Measurements from ENCODE around the gene AKR1C2. TPM values are rescaled to one million over a fixed set of nuclear protein-coding genes. Genes with fewer than 3 reads are reported as not detected.
"Not testable (repeated sequence)": the region's sequence is repeated elsewhere in the genome, so short reads cannot be mapped to it uniquely, and the experiment has no call there.

Gene AKR1C2
- total RNA-seq, 6 experiments from 2014 or later, result 0.52 to 1.5 (median 1.1) TPM

DNA sequence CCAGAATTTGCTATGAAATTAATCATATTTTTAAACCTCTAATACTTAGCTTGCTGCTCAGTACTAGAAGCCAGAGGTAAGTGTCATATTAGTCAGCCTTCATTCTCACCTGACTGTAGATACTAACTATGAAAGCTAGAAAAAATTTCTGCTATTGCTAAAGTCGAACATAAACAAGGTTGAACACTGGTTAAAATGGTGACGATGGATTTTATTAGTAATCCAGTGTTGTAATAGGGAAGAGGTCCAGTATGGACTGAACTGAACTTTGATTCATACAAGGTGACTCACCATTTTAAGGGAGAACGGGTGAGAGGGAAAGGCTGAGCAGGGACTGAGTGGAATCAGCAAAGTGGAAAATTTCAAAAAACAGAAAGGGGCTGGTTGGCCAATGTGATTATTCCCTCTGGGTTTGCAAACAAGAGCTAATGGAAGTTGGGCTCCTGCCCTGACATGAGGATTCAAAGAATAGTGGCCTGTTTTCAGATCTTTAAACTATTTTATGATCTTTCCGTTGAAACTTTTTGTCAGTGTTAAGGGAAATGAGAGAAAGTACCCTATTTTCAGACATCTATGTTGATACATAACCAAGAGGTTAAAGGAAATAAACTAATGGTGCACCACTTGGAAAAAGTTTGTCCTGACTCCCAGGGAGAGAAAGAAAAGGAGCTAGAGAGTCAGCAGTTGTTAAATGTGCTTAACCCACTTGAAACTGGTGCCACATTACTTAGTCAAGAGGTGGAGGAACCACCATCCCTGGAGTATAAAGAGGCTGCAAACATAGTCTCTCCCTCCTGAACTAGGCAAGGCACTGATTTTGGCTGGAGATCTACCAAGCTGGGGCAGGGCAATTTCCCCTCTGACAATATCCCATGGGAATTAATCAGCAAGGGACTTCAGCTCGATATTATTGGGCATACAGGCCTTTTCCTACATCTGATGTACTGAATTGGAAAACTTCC is 55.7 kb downstream of the AKR1C2 start:
- H3K4me1 Mint-ChIP-seq (ENCODE audit: low read depth), result peaks cover 45% of the 10 kb centered on the region
- peak overlapping the region; percentile 42 for H3K4me3 Mint-ChIP-seq
- no peaks in the 10 kb centered on the region for H3K9me3 Mint-ChIP-seq
- peak overlapping the region; percentile 79 for H3K27ac Mint-ChIP-seq
- no peaks in the 10 kb centered on the region for H3K36me3 Mint-ChIP-seq (ENCODE audit: low read depth)
- no peaks in the 10 kb centered on the region; the same call in none of the 2 replicates for H3K27me3 Mint-ChIP-seq (ENCODE audit: insufficient read depth)
- TF ChIP-seq, protein P1, sequence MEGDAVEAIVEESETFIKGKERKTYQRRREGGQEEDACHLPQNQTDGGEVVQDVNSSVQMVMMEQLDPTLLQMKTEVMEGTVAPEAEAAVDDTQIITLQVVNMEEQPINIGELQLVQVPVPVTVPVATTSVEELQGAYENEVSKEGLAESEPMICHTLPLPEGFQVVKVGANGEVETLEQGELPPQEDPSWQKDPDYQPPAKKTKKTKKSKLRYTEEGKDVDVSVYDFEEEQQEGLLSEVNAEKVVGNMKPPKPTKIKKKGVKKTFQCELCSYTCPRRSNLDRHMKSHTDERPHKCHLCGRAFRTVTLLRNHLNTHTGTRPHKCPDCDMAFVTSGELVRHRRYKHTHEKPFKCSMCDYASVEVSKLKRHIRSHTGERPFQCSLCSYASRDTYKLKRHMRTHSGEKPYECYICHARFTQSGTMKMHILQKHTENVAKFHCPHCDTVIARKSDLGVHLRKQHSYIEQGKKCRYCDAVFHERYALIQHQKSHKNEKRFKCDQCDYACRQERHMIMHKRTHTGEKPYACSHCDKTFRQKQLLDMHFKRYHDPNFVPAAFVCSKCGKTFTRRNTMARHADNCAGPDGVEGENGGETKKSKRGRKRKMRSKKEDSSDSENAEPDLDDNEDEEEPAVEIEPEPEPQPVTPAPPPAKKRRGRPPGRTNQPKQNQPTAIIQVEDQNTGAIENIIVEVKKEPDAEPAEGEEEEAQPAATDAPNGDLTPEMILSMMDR (IDR thresholded peaks at IDR 0.05), result no peak
- DNase-seq, result peak; percentile 90

DNA sequence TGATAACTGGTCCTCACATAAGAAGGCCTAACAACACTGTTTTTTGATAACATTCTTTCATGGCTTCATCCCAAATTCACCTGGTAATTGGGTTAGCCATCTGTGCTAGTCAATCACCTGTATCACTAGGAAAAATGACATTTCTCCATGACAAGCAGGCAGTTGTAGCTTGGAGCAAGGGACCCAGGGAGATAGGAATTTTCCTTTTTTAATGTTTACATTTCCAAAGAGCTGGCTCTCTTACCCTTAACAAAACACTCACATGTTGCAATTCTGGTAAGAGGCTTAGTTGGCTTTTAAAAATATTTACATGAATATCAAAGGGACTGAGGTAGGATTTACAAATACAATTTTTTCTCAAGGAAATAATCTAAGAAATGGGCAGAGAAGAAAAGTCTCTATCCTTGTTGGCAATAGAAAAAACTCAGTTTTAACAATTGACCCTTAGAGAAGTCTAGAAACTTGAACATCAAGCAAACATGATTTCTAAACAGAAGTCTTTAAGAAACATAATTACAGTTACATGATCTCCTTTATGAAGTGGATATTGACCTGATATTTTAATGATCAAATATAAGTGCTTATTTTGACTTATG is 56.5 kb downstream of the AKR1C2 start:
- peak overlapping the region; percentile 42; the same call in 1 of the 2 replicates for H3K4me3 Mint-ChIP-seq

GRCh38 chr10:4945766-4946717 is 57.6 kb downstream of the AKR1C2 start:
- peaks cover 63% of the 10 kb centered on the region for H3K4me1 Mint-ChIP-seq (ENCODE audit: low read depth)

More for the DNA sequence above, 56.5 kb downstream of the AKR1C2 start:
- TF ChIP-seq, protein P1 (IDR thresholded peaks at IDR 0.05), result no peak
- H3K27me3 Mint-ChIP-seq (ENCODE audit: insufficient read depth), result no peaks in the 10 kb centered on the region; the same call in none of the 2 replicates
- peak; percentile 5 for DNase-seq
- H3K9me3 Mint-ChIP-seq, result no peaks in the 10 kb centered on the region
- peak overlapping the region; percentile 79 for H3K27ac Mint-ChIP-seq
- no peaks in the 10 kb centered on the region for H3K36me3 Mint-ChIP-seq (ENCODE audit: low read depth)
- H3K4me1 Mint-ChIP-seq (ENCODE audit: low read depth), result peaks cover 53% of the 10 kb centered on the region

DNA sequence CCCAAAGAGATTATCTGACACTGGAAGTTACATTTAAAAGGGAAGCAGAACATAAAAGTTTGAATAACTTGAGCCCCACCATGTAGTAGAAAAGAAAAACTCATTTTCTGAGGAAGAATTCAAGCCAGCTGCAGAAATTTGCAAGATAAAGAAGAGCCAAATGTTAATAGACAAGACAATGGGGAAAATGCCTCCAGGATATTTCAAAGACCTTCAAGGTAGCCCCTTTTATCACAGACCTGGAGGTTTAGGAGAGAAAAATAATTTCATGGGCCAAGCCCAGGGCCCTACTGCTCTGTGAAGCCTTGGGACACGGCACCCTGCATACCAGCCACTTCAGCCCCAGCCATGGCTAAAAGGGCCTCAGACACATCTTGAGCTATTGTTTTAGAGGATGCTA is 58.8 kb downstream of the AKR1C2 start:
- no peaks in the 10 kb centered on the region for H3K36me3 Mint-ChIP-seq (ENCODE audit: low read depth)
- no peak overlapping the region for H3K4me3 Mint-ChIP-seq
- no peak for DNase-seq
- H3K27me3 Mint-ChIP-seq (ENCODE audit: insufficient read depth), result no peaks in the 10 kb centered on the region; the same call in 1 of the 2 replicates
- TF ChIP-seq, protein P1 (IDR thresholded peaks at IDR 0.05), result no peak
- H3K9me3 Mint-ChIP-seq, result no peaks in the 10 kb centered on the region
- peaks cover 69% of the 10 kb centered on the region for H3K4me1 Mint-ChIP-seq (ENCODE audit: low read depth)
- no peak overlapping the region for H3K27ac Mint-ChIP-seq

More at GRCh38 chr10:4945766-4946717, 57.6 kb downstream of the AKR1C2 start:
- DNase-seq, result no peak
- no peaks in the 10 kb centered on the region for H3K9me3 Mint-ChIP-seq
- TF ChIP-seq, protein P1 (IDR thresholded peaks at IDR 0.05), result no peak
- no peak overlapping the region for H3K4me3 Mint-ChIP-seq
- no peaks in the 10 kb centered on the region; the same call in none of the 2 replicates for H3K27me3 Mint-ChIP-seq (ENCODE audit: insufficient read depth)
- H3K36me3 Mint-ChIP-seq (ENCODE audit: low read depth), result no peaks in the 10 kb centered on the region
- no peak overlapping the region for H3K27ac Mint-ChIP-seq

DNA sequence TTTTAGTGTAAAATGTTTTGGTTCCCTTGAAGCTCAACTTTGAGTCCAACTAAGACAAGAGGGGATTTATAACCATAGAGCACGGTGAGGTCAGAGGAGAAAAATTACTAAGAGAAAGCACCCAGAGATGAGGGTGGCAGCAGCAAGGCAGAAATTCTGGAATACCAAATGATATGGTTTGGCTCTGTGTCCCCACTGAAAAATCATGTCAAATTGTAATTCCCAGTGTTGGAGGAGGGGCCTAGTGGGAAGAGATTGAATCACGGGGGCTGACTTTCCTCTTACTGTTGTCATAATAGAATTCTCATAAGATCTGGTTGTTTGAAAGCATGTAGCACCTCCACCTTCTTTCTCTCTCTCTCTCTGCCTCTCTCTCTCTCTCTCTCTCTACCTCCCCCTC is 59.8 kb downstream of the AKR1C2 start:
- 0 out of 2 replicates have a peak overlapping the region, but pooled peaks have one; percentile 2 for H3K27ac Mint-ChIP-seq
- no peak overlapping the region for H3K4me3 Mint-ChIP-seq
- H3K9me3 Mint-ChIP-seq, result no peaks in the 10 kb centered on the region
- H3K36me3 Mint-ChIP-seq (ENCODE audit: low read depth), result no peaks in the 10 kb centered on the region
- TF ChIP-seq, protein P1 (IDR thresholded peaks at IDR 0.05), result no peak
- no peak for DNase-seq
- peaks cover 79% of the 10 kb centered on the region for H3K4me1 Mint-ChIP-seq (ENCODE audit: low read depth)
- H3K27me3 Mint-ChIP-seq (ENCODE audit: insufficient read depth), result peaks cover 2% of the 10 kb centered on the region; the same call in 1 of the 2 replicates

GRCh38 chr10:4943416-4943815 is 60.2 kb downstream of the AKR1C2 start:
- not testable (repeated sequence) for DNase-seq; H3K27me3 Mint-ChIP-seq (ENCODE audit: insufficient read depth); H3K9me3 Mint-ChIP-seq; H3K4me3 Mint-ChIP-seq; H3K36me3 Mint-ChIP-seq (ENCODE audit: low read depth)
- Mint-ChIP-seq H3K4me1 (ENCODE audit: low read depth) (peaks cover 79% of the 10 kb centered on the region), H3K27ac (peak overlapping the region; percentile 66)
